ENCODE data around the gene FBXW4.
A peak's percentile ranks its signal among the peaks of the same experiment; 100 is the strongest.

FBXW4 gene

GRCh38 chr10:101693978-101694673 is 844 bp downstream of the FBXW4 start:
- Histone ChIP-seq H3K4me3 (ENCODE audit: low read depth, low read length) (peak overlapping the region; percentile 84), H3K9me3 (no peaks in the 10 kb centered on the region), H3K27me3 (no peaks in the 10 kb centered on the region), H3K4me1 (no peaks in the 10 kb centered on the region), H3K36me3 (no peaks in the 10 kb centered on the region)
- TF ChIP-seq, protein P1, sequence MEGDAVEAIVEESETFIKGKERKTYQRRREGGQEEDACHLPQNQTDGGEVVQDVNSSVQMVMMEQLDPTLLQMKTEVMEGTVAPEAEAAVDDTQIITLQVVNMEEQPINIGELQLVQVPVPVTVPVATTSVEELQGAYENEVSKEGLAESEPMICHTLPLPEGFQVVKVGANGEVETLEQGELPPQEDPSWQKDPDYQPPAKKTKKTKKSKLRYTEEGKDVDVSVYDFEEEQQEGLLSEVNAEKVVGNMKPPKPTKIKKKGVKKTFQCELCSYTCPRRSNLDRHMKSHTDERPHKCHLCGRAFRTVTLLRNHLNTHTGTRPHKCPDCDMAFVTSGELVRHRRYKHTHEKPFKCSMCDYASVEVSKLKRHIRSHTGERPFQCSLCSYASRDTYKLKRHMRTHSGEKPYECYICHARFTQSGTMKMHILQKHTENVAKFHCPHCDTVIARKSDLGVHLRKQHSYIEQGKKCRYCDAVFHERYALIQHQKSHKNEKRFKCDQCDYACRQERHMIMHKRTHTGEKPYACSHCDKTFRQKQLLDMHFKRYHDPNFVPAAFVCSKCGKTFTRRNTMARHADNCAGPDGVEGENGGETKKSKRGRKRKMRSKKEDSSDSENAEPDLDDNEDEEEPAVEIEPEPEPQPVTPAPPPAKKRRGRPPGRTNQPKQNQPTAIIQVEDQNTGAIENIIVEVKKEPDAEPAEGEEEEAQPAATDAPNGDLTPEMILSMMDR (IDR thresholded peaks at IDR 0.05; ENCODE audit: low read depth, low read length) = no peak
- DNase-seq = peak; percentile 52

GRCh38 chr10:101693651-101693977 is 1.4 kb downstream of the FBXW4 start:
- Histone ChIP-seq H3K4me1 (no peaks in the 10 kb centered on the region), H3K36me3 (no peaks in the 10 kb centered on the region), H3K9me3 (no peaks in the 10 kb centered on the region), H3K4me3 (ENCODE audit: low read depth, low read length) (peak overlapping the region; percentile 84), H3K27me3 (no peaks in the 10 kb centered on the region)
- TF ChIP-seq, protein P1 (IDR thresholded peaks at IDR 0.05; ENCODE audit: low read depth, low read length) = no peak
- peak; percentile 46 for DNase-seq

DNA sequence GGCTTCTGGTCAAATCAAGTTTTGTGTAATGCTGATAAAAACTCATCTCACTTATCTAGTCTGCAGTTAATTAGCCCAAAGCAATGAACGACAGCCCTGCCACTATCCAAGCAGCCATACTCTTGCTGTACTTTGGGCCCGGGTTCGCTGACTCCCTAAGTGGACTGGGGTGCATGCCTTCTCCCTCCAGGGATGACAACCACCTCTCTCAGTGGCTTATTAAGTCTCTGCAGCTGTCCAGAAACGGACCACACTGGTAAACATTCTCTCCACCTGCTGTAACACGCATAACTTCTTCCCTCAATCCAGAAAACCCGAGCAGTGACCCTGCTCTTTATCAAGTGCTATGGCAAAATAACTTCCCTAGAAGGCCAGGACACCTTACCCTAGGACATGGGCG is 3.9 kb downstream of the FBXW4 start:
- H3K36me3 ChIP-seq = no peaks in the 10 kb centered on the region
- no peak for DNase-seq
- TF ChIP-seq, protein P1 (IDR thresholded peaks at IDR 0.05; ENCODE audit: low read depth, low read length) = no peak
- H3K4me3 ChIP-seq (ENCODE audit: low read depth, low read length) = no peak overlapping the region
- H3K27me3 ChIP-seq = no peaks in the 10 kb centered on the region
- H3K4me1 ChIP-seq = no peaks in the 10 kb centered on the region
- no peaks in the 10 kb centered on the region for H3K9me3 ChIP-seq

GRCh38 chr10:101690461-101690860 is 4.5 kb downstream of the FBXW4 start:
- Histone ChIP-seq H3K9me3 (no peaks in the 10 kb centered on the region), H3K4me3 (ENCODE audit: low read depth, low read length) (no peak overlapping the region), H3K27me3 (no peaks in the 10 kb centered on the region), H3K36me3 (no peaks in the 10 kb centered on the region), H3K4me1 (no peaks in the 10 kb centered on the region)
- TF ChIP-seq, protein P1 (IDR thresholded peaks at IDR 0.05; ENCODE audit: low read depth, low read length) = no peak
- no peak for DNase-seq

DNA sequence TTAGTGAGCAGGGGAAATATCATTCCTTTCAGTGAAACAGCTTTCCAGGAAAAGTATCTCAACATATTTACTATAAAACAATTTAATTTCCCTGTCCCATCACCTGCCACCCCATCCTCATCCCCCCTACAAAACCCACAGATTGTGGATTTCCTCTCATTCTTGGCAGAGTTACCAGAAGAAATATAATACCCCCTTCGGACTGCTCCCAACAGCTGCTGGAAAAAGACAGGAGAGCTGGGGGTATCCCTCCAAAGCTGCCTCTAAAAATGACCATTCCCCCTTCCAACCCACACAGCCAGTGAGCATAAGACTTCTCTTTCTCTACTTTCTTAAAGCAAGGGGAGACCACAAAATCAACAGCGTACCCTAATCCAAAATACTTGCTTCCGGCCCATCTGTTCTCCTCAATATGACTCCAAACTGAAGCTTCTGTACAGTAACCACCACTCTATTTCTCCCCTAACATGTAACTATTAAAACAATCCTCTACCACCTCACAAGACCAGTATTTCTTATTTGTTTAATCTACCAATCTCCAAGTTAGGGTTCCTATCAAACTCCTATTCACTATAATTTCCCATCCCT is 7.8 kb downstream of the FBXW4 start:
- H3K4me1 ChIP-seq = no peaks in the 10 kb centered on the region
- H3K4me3 ChIP-seq (ENCODE audit: low read depth, low read length) = no peak overlapping the region
- H3K36me3 ChIP-seq = no peaks in the 10 kb centered on the region
- TF ChIP-seq, protein P1 (IDR thresholded peaks at IDR 0.05; ENCODE audit: low read depth, low read length) = no peak
- H3K27me3 ChIP-seq = no peaks in the 10 kb centered on the region
- no peak for DNase-seq
- H3K9me3 ChIP-seq = no peaks in the 10 kb centered on the region

- Histone ChIP-seq H3K4me3 (ENCODE audit: low read depth, low read length) (no peak overlapping the region), H3K36me3 (no peaks in the 10 kb centered on the region), H3K4me1 (no peaks in the 10 kb centered on the region), H3K9me3 (no peaks in the 10 kb centered on the region), H3K27me3 (no peaks in the 10 kb centered on the region)
- no peak for DNase-seq
- TF ChIP-seq, protein P1 (IDR thresholded peaks at IDR 0.05; ENCODE audit: low read depth, low read length) = no peak
Measured at GRCh38 chr10:101686133-101686925, 8.6 kb downstream of the FBXW4 start.
